Measurements from ENCODE around the gene B3GALT6. TPM values are rescaled to one million over a fixed set of nuclear protein-coding genes. Genes with fewer than 3 reads are reported as not detected.

Gene B3GALT6
- total RNA-seq, 1 experiment from 2014 or later: 46.4 TPM

DNA sequence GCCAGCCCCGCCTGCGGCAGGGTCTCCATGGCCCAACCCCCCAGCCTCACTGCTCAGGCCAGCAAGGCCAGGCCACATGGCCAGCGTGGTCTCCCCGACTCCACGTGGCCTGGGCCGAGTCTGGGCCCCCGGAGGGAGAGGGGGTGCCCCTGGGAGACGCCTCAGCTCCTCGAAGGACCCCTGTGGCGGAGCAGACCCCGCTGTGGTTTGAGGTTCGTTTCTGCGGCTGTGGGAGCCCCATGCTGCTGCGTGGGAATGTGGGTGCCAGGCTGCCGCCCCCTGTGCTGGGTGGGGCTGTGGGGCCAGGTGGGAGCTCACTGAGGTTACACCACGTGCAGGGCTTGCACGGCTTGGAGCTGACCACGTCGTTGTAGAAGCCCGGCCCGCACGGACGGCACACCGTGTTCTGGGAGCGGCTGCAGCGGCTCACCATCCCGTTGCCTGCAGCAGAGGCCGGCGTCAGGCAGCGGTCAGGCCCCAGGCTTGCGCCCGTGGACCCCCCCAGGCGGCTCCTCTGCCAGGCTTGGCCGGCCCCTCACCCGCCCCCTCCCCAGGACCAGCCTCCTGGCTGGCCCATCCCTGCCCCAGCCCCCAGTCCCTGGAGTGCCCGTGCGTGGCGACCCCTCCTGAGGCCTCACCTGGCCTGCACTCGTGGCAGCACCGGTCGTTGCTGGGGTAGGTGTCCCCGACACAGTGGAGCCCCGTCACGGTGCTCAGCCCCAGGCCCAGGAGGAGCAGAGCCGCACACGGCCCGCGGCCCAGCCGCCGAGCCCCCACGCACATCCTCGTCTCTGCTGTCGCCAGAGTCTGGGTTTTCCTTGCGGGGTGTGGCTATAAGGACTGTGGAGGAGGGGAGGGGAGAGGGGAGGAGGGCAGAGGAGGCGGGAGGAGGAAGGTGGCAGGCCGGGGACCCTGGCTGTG lies 18.4 kb upstream of the B3GALT6 start, which contains the start of gene TNFRSF4:
TNFRSF4 (minus strand) TSS at position 809 of the 921 bp plus-strand sequence; CDS start at position 783, 26 bp downstream.
- Histone ChIP-seq H3K9me3 (ENCODE audit: control insufficient read depth, insufficient read depth, low read depth, low read length) (no peaks in the 10 kb centered on the region), H3K4me3 (ENCODE audit: low read depth in 2 of 2, low read length in 2 of 2) (no peak within 1 kb of the TSS), H3K4me1 (ENCODE audit: control insufficient read depth, insufficient read depth, low read length) (no peaks in the 10 kb centered on the region), H3K27ac (ENCODE audit: low read length) (no peak within 1 kb of the TSS), H3K27me3 (ENCODE audit: control insufficient read depth, insufficient read depth, low read length) (no peaks in the 10 kb centered on the region), H3K36me3 (ENCODE audit: control insufficient read depth, insufficient read depth, low read length) (peaks cover 2% of the 10 kb centered on the region; the same call in 1 of the 2 replicates)
- CTCF ChIA-PET: no interaction called here
- intact Hi-C loops (cut with micrococcal nuclease; ENCODE audit: unreplicated experiment) (no loop called here), in situ Hi-C loops (cut with HindIII; ENCODE audit: low pct_unique_long_range_greater_than_20kb, low sequenced_read_pairs) (no loop called here)
- POLR2A ChIA-PET: no interaction called here
- no TSS peak for BruUV-seq (replicated peaks)
- ATAC-seq (peak; percentile 46), DNase-seq (ENCODE audit: low read depth, low spot score) (no peak)
- TF ChIP-seq TCF7L2 (IDR thresholded peaks at IDR 0.05; ENCODE audit: low read depth, low read length) (no peak), POLR2AphosphoS5 (IDR thresholded peaks at IDR 0.05; ENCODE audit: low read depth, low read length) (no peak), SIN3A (IDR thresholded peaks at IDR 0.05; ENCODE audit: borderline replicate concordance, insufficient read depth, low read depth, low read length) (no peak)
- TF ChIP-seq, protein P1, sequence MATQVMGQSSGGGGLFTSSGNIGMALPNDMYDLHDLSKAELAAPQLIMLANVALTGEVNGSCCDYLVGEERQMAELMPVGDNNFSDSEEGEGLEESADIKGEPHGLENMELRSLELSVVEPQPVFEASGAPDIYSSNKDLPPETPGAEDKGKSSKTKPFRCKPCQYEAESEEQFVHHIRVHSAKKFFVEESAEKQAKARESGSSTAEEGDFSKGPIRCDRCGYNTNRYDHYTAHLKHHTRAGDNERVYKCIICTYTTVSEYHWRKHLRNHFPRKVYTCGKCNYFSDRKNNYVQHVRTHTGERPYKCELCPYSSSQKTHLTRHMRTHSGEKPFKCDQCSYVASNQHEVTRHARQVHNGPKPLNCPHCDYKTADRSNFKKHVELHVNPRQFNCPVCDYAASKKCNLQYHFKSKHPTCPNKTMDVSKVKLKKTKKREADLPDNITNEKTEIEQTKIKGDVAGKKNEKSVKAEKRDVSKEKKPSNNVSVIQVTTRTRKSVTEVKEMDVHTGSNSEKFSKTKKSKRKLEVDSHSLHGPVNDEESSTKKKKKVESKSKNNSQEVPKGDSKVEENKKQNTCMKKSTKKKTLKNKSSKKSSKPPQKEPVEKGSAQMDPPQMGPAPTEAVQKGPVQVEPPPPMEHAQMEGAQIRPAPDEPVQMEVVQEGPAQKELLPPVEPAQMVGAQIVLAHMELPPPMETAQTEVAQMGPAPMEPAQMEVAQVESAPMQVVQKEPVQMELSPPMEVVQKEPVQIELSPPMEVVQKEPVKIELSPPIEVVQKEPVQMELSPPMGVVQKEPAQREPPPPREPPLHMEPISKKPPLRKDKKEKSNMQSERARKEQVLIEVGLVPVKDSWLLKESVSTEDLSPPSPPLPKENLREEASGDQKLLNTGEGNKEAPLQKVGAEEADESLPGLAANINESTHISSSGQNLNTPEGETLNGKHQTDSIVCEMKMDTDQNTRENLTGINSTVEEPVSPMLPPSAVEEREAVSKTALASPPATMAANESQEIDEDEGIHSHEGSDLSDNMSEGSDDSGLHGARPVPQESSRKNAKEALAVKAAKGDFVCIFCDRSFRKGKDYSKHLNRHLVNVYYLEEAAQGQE (IDR thresholded peaks at IDR 0.05; ENCODE audit: insufficient read depth in 1 of 2, low read depth in 2 of 2, low read length in 1 of 2): no peak
- TF ChIP-seq, protein P2, sequence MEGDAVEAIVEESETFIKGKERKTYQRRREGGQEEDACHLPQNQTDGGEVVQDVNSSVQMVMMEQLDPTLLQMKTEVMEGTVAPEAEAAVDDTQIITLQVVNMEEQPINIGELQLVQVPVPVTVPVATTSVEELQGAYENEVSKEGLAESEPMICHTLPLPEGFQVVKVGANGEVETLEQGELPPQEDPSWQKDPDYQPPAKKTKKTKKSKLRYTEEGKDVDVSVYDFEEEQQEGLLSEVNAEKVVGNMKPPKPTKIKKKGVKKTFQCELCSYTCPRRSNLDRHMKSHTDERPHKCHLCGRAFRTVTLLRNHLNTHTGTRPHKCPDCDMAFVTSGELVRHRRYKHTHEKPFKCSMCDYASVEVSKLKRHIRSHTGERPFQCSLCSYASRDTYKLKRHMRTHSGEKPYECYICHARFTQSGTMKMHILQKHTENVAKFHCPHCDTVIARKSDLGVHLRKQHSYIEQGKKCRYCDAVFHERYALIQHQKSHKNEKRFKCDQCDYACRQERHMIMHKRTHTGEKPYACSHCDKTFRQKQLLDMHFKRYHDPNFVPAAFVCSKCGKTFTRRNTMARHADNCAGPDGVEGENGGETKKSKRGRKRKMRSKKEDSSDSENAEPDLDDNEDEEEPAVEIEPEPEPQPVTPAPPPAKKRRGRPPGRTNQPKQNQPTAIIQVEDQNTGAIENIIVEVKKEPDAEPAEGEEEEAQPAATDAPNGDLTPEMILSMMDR (IDR thresholded peaks at IDR 0.05): no peak

DNA sequence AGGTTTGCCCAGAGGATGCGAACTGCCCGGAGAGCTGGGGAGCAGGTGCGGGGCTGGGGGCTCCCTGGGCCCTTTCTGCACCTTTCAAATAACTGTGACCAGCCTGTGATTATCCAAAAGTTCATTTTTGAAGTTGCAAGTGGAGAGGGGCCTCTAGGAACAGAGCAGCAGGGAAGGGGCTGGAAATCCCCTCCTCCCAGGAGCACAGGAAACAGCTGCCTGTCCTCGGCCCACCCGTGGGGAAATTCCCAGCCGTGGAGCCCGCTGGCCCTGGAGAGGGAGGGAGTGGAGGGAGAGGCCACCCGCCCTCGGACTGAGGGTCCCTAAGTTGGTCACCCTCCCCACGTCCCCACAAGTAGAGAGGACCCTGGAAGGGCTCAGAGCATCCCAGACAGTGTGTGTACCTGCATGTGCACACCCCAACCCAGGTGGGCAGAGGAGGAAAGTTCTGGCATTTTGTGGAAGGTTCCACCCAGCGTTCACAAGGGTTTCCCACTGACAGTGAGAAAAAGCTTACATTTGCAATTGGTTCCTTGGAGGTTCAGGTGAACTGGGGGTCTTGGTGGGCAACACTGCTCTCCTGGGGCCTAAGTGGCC lies 16.9 kb upstream of the B3GALT6 start:
- in situ Hi-C loops (cut with HindIII; ENCODE audit: low pct_unique_long_range_greater_than_20kb, low sequenced_read_pairs): no loop called here
- H3K4me1 ChIP-seq (ENCODE audit: control insufficient read depth, insufficient read depth, low read length): no peaks in the 10 kb centered on the region
- ChIA-PET CTCF (no interaction called here), POLR2A (interaction anchor here (0.5 kb wide), 1 partner anchor 89 kb away, joined by 3 read pairs; no protein-coding TSS in a partner anchor)
- no peak for ATAC-seq
- BruUV-seq (replicated peaks): no TSS peak
- H3K27ac ChIP-seq (ENCODE audit: low read length): no peak overlapping the region
- H3K36me3 ChIP-seq (ENCODE audit: control insufficient read depth, insufficient read depth, low read length): peaks cover 2% of the 10 kb centered on the region; the same call in 1 of the 2 replicates
- H3K9me3 ChIP-seq (ENCODE audit: control insufficient read depth, insufficient read depth, low read depth, low read length): no peaks in the 10 kb centered on the region
- no peak overlapping the region for H3K4me3 ChIP-seq (ENCODE audit: low read depth in 2 of 2, low read length in 2 of 2)
- intact Hi-C loops (cut with micrococcal nuclease; ENCODE audit: unreplicated experiment): no loop called here
- TF ChIP-seq, protein P1 (IDR thresholded peaks at IDR 0.05; ENCODE audit: insufficient read depth in 1 of 2, low read depth in 2 of 2, low read length in 1 of 2): no peak
- TF ChIP-seq TCF7L2 (IDR thresholded peaks at IDR 0.05; ENCODE audit: low read depth, low read length) (no peak), SIN3A (IDR thresholded peaks at IDR 0.05; ENCODE audit: borderline replicate concordance, insufficient read depth, low read depth, low read length) (no peak), POLR2AphosphoS5 (IDR thresholded peaks at IDR 0.05; ENCODE audit: low read depth, low read length) (no peak)
- TF ChIP-seq, protein P2 (IDR thresholded peaks at IDR 0.05): no peak
- DNase-seq (ENCODE audit: low read depth, low spot score): no peak
- H3K27me3 ChIP-seq (ENCODE audit: control insufficient read depth, insufficient read depth, low read length): no peaks in the 10 kb centered on the region

All from Panc1 (cell line).